HepG2 (cell line): Measurements from ENCODE around the gene FAM131A. TPM values are rescaled to one million over a fixed set of nuclear protein-coding genes. Genes with fewer than 3 reads are reported as not detected.
A peak's percentile ranks its signal among the peaks of the same experiment; 100 is the strongest.

Source experiments
- BHLHE40 ChIP-seq: IDR thresholded peaks from 2 replicates; pipeline ENCODE4 v1.6.1; 2011; ENCODE audit warnings: low read length, improper control_type of control experiment
- CCDC6 ChIP-seq: sonication (generic); formaldehyde crosslinking; IDR thresholded peaks from 2 replicates; pipeline ENCODE4 v1.8.1; 2022; ENCODE audit warnings: mild to moderate bottlenecking, missing genetic modification reagents, moderate library complexity
- HNRNPK ChIP-seq: fragments of 200-400 bp; formaldehyde crosslinking; IDR thresholded peaks from 2 replicates; pipeline ENCODE4 v1.6.1; 2018; ENCODE audit warnings: low read length, low read depth, moderate library complexity, mild to moderate bottlenecking; ENCODE audit not compliant: poor library complexity, severe bottlenecking
- KAT2B ChIP-seq: fragments of 150-350 bp; IDR thresholded peaks from 2 replicates; pipeline ENCODE4 v1.6.1; 2014; ENCODE audit warnings: low read depth, low read length, borderline replicate concordance
- KLF12 ChIP-seq: sonication (generic); formaldehyde crosslinking; IDR thresholded peaks from 2 replicates; pipeline ENCODE4 v1.4.0; 2020; ENCODE audit warnings: missing genetic modification reagents, borderline replicate concordance
- POLR2AphosphoS5 ChIP-seq: IDR thresholded peaks from 2 replicates; pipeline ENCODE4 v1.6.1; 2012; ENCODE audit warnings: low read depth, low read length
- RFXAP ChIP-seq: sonication (generic); formaldehyde crosslinking; IDR thresholded peaks from 2 replicates; pipeline ENCODE4 v1.4.0; 2020; ENCODE audit warnings: missing genetic modification reagents, borderline replicate concordance
- SKI ChIP-seq: fragments of 450-650 bp; IDR thresholded peaks from one replicate; pipeline ENCODE4 v1.6.1; 2018; ENCODE audit warnings: mild to moderate bottlenecking; ENCODE audit not compliant: partially characterized antibody
- ZFP82 ChIP-seq: sonication (generic); formaldehyde crosslinking; IDR thresholded peaks from 2 replicates; pipeline ENCODE4 v1.5.1; 2020; ENCODE audit warnings: mild to moderate bottlenecking, missing genetic modification reagents, borderline replicate concordance
- ZNF275 ChIP-seq: sonication (generic); formaldehyde crosslinking; IDR thresholded peaks from 2 replicates; pipeline ENCODE4 v1.8.0; 2022; ENCODE audit warnings: missing genetic modification reagents, mild to moderate bottlenecking, inconsistent platforms, borderline replicate concordance
- ZNF430 ChIP-seq: sonication (generic); formaldehyde crosslinking; IDR thresholded peaks from 2 replicates; pipeline ENCODE4 v1.9.0; 2021; ENCODE audit warnings: mild to moderate bottlenecking, missing genetic modification reagents
- ZNF431 ChIP-seq: sonication (generic); formaldehyde crosslinking; IDR thresholded peaks from 2 replicates; pipeline ENCODE4 v1.9.0; 2022; ENCODE audit warnings: missing genetic modification reagents, low read depth, mild to moderate bottlenecking, borderline replicate concordance
- ZNF747 ChIP-seq: sonication (generic); formaldehyde crosslinking; IDR thresholded peaks from 2 replicates; pipeline ENCODE4 v1.8.1; 2023; ENCODE audit warnings: missing genetic modification reagents, mild to moderate bottlenecking, borderline replicate concordance
- ZNF766 ChIP-seq: sonication (generic); formaldehyde crosslinking; IDR thresholded peaks from 2 replicates; pipeline ENCODE4 v1.5.0; 2020; ENCODE audit warnings: missing genetic modification reagents, borderline replicate concordance
- polyA plus RNA-seq, 8 experiments: library from polyadenylated mRNA; depleted of rRNA in 3 of 8; stranded (reverse) in 7 of 8; unstranded in 1 of 8; fragments of >200 nt; fragmentation: Illumina TruSeq in 4 of 8; extraction: Trizol in 4 of 8; gene quantifications; 2 replicates each; pipeline versions ENCODE4 v1.2.1 to v1.2.3, GENCODE V29; 2011 to 2016; ENCODE audit warnings: low read depth in 4 of 8, missing spikeins in 1 of 8, mixed read lengths in 1 of 8; ENCODE audit not compliant: insufficient read depth in 1 of 8
- total RNA-seq, 5 experiments: library from RNA; depleted of rRNA; stranded (reverse); fragments of >200 nt; fragmentation: Illumina TruSeq; extraction: Trizol; gene quantifications; 2 replicates each; pipeline ENCODE4 v1.2.3, GENCODE V29; 2016; ENCODE audit warnings: low read depth in 1 of 5
- TF ChIP-seq, protein P1 (sequence below): sonication (generic); formaldehyde crosslinking; IDR thresholded peaks from 2 replicates; pipeline ENCODE4 v1.4.0; 2020; ENCODE audit warnings: missing genetic modification reagents
- TF ChIP-seq, protein P2 (sequence below): sonication (generic); formaldehyde crosslinking; IDR thresholded peaks from 2 replicates; pipeline ENCODE4 v1.4.0; 2020; ENCODE audit warnings: missing genetic modification reagents
- TF ChIP-seq, protein P3 (sequence below): IDR thresholded peaks from 2 replicates; pipeline ENCODE4 v1.6.1; 2016; ENCODE audit warnings: mild to moderate bottlenecking
- TF ChIP-seq, protein P4 (sequence below): sonication (generic); formaldehyde crosslinking; IDR thresholded peaks from 2 replicates; pipeline ENCODE4 v1.4.0; 2020; ENCODE audit warnings: missing genetic modification reagents

Gene FAM131A
- total and polyA plus RNA-seq, 2 of the 13 experiments (the other 11 are each of a cell fraction or from before 2014, with no cell fraction given), result 9.2 to 9.3 TPM

GRCh38 chr3:184361532-184361931, 24.1 kb downstream of the FAM131A start, which contains the start of the genes CLCN2 and POLR2H (continued):
- TF ChIP-seq HNRNPK (peak; percentile 47), ZNF275 (CRISPR knock-in tag) (peak; percentile 63; the same call in 1 of the 2 replicates), POLR2AphosphoS5 (0 out of 2 replicates have a peak, but pooled peaks have one; percentile 49), KAT2B (no peak), ZNF430 (CRISPR knock-in tag) (0 out of 2 replicates have a peak, but pooled peaks have one; percentile 27), KLF12 (CRISPR knock-in tag) (peak; percentile 93), ZNF431 (CRISPR knock-in tag) (peak; percentile 83; the same call in 1 of the 2 replicates), CCDC6 (CRISPR knock-in tag) (no peak), BHLHE40 (peak; percentile 67), SKI (peak; percentile 48), RFXAP (peak; percentile 72; the same call in 1 of the 2 replicates), ZNF766 (CRISPR knock-in tag) (0 out of 2 replicates have a peak, but pooled peaks have one; percentile 45), ZFP82 (CRISPR knock-in tag) (peak; percentile 23; the same call in 1 of the 2 replicates), ZNF747 (no peak)
- TF ChIP-seq, protein P1, sequence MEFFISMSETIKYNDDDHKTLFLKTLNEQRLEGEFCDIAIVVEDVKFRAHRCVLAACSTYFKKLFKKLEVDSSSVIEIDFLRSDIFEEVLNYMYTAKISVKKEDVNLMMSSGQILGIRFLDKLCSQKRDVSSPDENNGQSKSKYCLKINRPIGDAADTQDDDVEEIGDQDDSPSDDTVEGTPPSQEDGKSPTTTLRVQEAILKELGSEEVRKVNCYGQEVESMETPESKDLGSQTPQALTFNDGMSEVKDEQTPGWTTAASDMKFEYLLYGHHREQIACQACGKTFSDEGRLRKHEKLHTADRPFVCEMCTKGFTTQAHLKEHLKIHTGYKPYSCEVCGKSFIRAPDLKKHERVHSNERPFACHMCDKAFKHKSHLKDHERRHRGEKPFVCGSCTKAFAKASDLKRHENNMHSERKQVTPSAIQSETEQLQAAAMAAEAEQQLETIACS (CRISPR knock-in tag), result peak; percentile 67
- TF ChIP-seq, protein P2, sequence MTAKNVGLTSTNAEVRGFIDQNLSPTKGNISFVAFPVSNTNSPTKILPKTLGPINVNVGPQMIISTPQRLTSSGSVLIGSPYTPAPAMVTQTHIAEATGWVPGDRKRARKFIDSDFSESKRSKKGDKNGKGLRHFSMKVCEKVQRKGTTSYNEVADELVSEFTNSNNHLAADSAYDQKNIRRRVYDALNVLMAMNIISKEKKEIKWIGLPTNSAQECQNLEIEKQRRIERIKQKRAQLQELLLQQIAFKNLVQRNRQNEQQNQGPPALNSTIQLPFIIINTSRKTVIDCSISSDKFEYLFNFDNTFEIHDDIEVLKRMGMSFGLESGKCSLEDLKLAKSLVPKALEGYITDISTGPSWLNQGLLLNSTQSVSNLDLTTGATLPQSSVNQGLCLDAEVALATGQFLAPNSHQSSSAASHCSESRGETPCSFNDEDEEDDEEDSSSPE (CRISPR knock-in tag), result 0 out of 2 replicates have a peak, but pooled peaks have one; percentile 24
- TF ChIP-seq, protein P3, sequence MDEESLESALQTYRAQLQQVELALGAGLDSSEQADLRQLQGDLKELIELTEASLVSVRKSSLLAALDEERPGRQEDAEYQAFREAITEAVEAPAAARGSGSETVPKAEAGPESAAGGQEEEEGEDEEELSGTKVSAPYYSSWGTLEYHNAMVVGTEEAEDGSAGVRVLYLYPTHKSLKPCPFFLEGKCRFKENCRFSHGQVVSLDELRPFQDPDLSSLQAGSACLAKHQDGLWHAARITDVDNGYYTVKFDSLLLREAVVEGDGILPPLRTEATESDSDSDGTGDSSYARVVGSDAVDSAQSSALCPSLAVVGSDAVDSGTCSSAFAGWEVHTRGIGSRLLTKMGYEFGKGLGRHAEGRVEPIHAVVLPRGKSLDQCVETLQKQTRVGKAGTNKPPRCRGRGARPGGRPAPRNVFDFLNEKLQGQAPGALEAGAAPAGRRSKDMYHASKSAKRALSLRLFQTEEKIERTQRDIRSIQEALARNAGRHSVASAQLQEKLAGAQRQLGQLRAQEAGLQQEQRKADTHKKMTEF (CRISPR knock-in tag), result peak; percentile 28; the same call in 1 of the 2 replicates
- TF ChIP-seq, protein P4, sequence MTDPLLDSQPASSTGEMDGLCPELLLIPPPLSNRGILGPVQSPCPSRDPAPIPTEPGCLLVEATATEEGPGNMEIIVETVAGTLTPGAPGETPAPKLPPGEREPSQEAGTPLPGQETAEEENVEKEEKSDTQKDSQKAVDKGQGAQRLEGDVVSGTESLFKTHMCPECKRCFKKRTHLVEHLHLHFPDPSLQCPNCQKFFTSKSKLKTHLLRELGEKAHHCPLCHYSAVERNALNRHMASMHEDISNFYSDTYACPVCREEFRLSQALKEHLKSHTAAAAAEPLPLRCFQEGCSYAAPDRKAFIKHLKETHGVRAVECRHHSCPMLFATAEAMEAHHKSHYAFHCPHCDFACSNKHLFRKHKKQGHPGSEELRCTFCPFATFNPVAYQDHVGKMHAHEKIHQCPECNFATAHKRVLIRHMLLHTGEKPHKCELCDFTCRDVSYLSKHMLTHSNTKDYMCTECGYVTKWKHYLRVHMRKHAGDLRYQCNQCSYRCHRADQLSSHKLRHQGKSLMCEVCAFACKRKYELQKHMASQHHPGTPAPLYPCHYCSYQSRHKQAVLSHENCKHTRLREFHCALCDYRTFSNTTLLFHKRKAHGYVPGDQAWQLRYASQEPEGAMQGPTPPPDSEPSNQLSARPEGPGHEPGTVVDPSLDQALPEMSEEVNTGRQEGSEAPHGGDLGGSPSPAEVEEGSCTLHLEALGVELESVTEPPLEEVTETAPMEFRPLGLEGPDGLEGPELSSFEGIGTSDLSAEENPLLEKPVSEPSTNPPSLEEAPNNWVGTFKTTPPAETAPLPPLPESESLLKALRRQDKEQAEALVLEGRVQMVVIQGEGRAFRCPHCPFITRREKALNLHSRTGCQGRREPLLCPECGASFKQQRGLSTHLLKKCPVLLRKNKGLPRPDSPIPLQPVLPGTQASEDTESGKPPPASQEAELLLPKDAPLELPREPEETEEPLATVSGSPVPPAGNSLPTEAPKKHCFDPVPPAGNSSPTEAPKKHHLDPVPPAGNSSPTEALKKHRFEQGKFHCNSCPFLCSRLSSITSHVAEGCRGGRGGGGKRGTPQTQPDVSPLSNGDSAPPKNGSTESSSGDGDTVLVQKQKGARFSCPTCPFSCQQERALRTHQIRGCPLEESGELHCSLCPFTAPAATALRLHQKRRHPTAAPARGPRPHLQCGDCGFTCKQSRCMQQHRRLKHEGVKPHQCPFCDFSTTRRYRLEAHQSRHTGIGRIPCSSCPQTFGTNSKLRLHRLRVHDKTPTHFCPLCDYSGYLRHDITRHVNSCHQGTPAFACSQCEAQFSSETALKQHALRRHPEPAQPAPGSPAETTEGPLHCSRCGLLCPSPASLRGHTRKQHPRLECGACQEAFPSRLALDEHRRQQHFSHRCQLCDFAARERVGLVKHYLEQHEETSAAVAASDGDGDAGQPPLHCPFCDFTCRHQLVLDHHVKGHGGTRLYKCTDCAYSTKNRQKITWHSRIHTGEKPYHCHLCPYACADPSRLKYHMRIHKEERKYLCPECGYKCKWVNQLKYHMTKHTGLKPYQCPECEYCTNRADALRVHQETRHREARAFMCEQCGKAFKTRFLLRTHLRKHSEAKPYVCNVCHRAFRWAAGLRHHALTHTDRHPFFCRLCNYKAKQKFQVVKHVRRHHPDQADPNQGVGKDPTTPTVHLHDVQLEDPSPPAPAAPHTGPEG, result peak; percentile 60; the same call in 1 of the 2 replicates
